AG09309 (cell line): Measurements from ENCODE around the gene TSHZ2.

Experiments
- DNase-seq: peaks from one replicate; pipeline ENCODE4 v3.0.0-alpha.2; 2010; ENCODE audit warnings: low read depth
- H3K4me3 ChIP-seq: 2 replicates; pipeline ENCODE4 v1.5.1; 2011; ENCODE audit warnings: mild to moderate bottlenecking, low read depth, low read length, moderate library complexity; ENCODE audit not compliant: control insufficient read depth
- CTCF ChIP-seq: IDR thresholded peaks from 2 replicates; pipeline ENCODE4 v1.5.1; 2011; ENCODE audit warnings: mild to moderate bottlenecking, low read depth, low read length, inconsistent platforms; ENCODE audit not compliant: insufficient read depth, control insufficient read depth; ENCODE audit errors: missing control alignments

Gene TSHZ2

GRCh38 chr20:53148771-53149147 is 176.6 kb downstream of the TSHZ2 start:
- no peak overlapping the region for H3K4me3 ChIP-seq
- no peak for TF ChIP-seq CTCF
- no peak for DNase-seq

GRCh38 chr20:53149148-53149889 is 177.2 kb downstream of the TSHZ2 start:
- no peak for TF ChIP-seq CTCF
- H3K4me3 ChIP-seq = no peak overlapping the region

GRCh38 chr20:53149890-53150205 is 177.7 kb downstream of the TSHZ2 start:
- no peak for DNase-seq
- no peak for TF ChIP-seq CTCF
- H3K4me3 ChIP-seq = no peak overlapping the region

More at GRCh38 chr20:53149148-53149889, 177.2 kb downstream of the TSHZ2 start:
- no peak for DNase-seq

- DNase-seq = no peak
- no peak overlapping the region for H3K4me3 ChIP-seq
- TF ChIP-seq CTCF = no peak
Measured at GRCh38 chr20:53150532-53150931, 178.4 kb downstream of the TSHZ2 start.

- no peak for TF ChIP-seq CTCF
- DNase-seq = no peak
- no peak overlapping the region for H3K4me3 ChIP-seq
Measured at GRCh38 chr20:53152228-53152627, 180.1 kb downstream of the TSHZ2 start.

GRCh38 chr20:53154540-53154939 is 182.4 kb downstream of the TSHZ2 start:
- H3K4me3 ChIP-seq = no peak overlapping the region
- DNase-seq = no peak
- TF ChIP-seq CTCF = no peak
